Ishikawa (cell line): ENCODE measurements around the gene IL2RG.

Experiments used
- CEBPB ChIP-seq: IDR thresholded peaks from 2 replicates; pipeline ENCODE4 v1.6.1; 2012
- TCF12 ChIP-seq: IDR thresholded peaks from 2 replicates; pipeline ENCODE4 v1.6.1; 2012; ENCODE audit warnings: low read depth
- YY1 ChIP-seq: IDR thresholded peaks from 2 replicates; pipeline ENCODE4 v1.6.1; 2012; ENCODE audit warnings: low read depth

- TF ChIP-seq CEBPB (no peak), TCF12 (no peak), YY1 (no peak)
These were observed 49.1 kb upstream of the IL2RG start for GRCh38 chrX:71160475-71160874.
